NCI-H1048 (cell line): ENCODE data around the gene CTPS1.

ENCODE experiments used
- DNase-seq: peaks from one replicate; lab custom pipeline; 2025; lab: John Stamatoyannopoulos, UW

The CTPS1 gene

GRCh38 chr1:40998668-40999067, 19.2 kb downstream of the CTPS1 start:
- DNase-seq, result no peak

- no peak for DNase-seq
Observed at GRCh38 chr1:41003127-41003639, 23.7 kb downstream of the CTPS1 start.

DNA sequence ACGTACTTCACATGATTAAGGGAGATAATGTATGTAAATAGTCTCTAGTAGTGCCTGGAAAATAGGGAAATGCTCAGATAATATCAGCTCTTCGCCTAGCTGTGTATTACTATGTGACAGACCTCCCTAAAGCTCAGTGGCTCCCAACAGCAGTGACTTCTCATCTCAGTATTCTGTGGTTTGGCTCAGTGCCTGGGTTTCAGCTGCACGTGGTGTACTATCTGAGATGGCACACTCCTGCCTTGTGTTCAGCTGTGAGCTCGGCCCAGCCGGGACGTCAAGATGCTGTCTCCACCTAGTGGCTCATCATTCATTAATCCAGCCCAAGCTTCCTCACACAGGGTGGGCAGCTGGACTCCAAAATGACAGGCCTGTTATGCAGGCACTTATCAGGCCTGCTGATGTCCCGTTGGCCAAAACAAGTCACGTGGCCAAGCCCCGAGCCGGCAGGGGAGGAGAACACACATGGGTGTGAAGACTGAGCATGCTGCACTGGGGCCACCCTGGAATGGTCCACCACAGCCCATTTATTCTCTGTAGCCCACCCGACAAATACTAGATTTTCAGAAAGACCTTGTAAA, 24.2 kb downstream of the CTPS1 start:
- peak; percentile 80 for DNase-seq

DNA sequence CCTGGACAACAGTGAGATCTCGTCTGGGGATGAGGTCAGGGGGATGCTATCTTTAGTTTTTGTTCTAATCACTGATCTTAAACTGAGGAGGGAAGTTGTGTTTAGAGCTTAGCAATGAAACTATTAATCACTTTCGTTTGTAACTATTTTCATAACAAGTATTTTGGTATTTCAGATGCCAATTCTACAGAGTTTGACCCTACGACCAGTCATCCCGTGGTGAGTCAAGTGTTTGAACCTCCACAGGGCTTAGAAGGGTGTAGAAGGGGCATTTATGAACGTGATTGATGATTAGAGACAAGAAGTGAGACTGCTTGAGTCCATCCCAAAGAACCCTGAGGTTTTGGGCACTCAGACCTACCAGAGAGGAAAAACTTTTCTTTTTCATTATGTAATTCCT, 26.4 kb downstream of the CTPS1 start:
- DNase-seq, result no peak

DNA sequence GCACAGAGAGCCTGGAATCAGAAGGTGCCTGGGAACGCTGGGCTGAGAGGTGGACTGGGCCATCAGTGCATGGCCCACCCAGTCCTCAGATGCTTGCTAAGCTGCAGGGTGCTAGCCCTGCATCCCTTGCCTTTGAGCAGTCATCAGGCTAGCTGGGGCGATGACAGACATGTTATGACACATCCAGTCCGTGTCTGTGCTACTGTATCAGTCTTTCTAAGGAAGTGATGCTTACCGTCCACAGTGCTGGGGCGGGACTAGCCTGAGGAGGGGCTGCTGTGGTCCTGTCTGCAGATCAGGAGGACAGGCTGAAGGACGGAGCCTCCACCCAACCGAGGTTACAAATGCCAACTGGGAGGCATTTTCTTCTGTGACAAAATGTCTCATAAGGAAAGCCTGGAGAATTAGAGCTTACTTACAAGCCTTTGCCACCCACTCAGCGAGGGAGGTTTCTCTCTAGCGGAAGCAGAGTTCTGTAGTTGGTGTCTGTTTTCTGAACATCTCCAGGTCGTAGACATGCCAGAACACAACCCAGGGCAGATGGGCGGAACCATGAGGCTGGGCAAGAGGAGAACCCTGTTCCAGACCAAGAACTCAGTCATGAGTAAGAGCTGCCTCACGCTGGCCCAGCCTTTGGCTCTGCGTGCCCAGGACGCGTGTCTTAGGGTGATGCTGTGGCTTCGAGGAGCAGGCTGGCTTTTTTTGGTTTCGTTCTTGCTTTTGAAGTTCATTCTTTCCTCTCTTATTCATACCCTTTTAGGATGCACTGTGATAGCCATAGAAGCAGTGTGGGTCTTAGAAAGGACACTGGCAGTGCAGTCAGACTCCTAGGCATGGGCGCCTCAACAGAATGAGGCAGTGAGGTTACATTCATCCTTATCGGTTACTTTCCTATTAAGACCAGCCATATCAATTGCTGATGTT, 27.7 kb downstream of the CTPS1 start:
- DNase-seq, result no peak

GRCh38 chr1:41009466-41009865, 30.0 kb downstream of the CTPS1 start:
- DNase-seq, result no peak

GRCh38 chr1:41010345-41010744, 30.8 kb downstream of the CTPS1 start:
- no peak for DNase-seq

DNA sequence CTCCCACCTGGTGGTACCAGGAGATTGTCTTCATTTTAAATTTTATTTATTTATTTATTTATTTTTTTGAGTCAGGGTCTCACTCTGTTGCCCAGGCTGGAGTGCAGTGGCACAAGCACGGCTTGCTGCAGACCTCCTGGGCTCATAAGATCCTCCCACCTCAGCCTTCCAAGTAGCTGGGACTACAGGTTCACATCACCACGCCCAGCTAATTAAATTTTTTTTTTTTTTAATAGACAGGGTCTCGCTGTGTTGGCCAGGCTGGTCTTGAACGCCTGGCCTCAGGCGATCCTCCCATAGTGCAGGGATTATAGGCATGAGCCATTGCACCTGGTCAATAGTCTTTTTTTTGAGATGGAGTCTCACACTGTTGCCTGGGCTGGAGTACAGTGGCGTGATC, 33.5 kb downstream of the CTPS1 start:
- DNase-seq, result no peak

- no peak for DNase-seq
Observed at GRCh38 chr1:41013796-41014195, 34.3 kb downstream of the CTPS1 start.

GRCh38 chr1:41014871-41015270, 35.4 kb downstream of the CTPS1 start:
- no peak for DNase-seq

- no peak for DNase-seq
Observed at GRCh38 chr1:41015281-41015896, 35.9 kb downstream of the CTPS1 start.

GRCh38 chr1:41015897-41016470, 36.5 kb downstream of the CTPS1 start:
- DNase-seq, result no peak

DNA sequence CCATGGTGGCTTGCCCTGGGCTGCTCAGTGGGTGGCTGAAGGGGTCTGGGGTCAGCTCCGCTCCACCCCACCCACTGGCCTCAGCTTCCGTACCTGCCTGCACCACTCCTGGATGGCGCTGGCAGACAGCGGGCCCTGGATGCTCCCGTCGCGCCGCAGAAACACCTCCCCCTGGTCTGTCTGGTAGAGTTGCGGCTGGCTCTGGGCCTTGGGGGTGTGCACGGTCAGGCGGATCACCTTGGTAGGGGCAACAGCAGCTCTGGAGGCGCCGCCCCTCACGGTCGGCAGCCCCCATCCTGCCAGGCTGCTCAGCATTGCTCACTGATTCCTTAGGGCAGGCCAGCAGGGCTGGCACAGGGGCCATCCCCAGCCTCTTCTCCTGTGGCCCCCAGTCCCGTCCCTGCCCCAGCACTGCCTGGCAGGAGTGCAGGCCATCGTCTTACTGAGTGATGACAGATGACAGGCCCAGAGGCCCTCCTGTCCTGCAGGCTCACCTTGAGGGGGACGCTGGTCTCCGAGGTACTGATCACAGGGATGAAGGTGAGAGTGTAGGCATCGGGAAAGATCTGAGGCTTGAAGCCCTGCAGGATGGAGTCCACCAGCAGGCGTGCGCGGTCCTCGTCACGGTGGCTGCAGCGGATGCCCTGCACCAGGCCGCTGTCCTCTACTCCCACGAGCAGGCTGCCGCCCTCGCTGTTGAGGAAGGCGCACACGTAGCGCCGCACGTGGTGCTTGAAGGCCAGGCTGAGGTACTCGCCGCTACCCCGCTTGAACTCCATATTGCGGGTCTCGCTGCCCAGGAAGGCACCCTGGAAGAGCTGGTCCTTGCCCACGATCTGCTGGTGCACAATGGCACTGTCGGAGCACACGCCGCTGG, 37.9 kb downstream of the CTPS1 start:
- DNase-seq, result no peak

GRCh38 chr1:41018018-41018410, 38.5 kb downstream of the CTPS1 start:
- DNase-seq, result no peak

- no peak for DNase-seq
Observed at GRCh38 chr1:41019353-41019745, 39.9 kb downstream of the CTPS1 start.

- no peak for DNase-seq
Observed at GRCh38 chr1:41020109-41020576, 40.6 kb downstream of the CTPS1 start.

GRCh38 chr1:41020654-41021053, 41.2 kb downstream of the CTPS1 start:
- DNase-seq, result no peak

GRCh38 chr1:41021526-41022308, 42.2 kb downstream of the CTPS1 start, which contains the start of gene SLFNL1:
Gene SLFNL1 (minus strand): TSS chr1:41021725. CDS start chr1:41020660, 1,065 bp downstream.
- DNase-seq, result no peak

- DNase-seq, result no peak
Observed at GRCh38 chr1:41022424-41022823, 42.9 kb downstream of the CTPS1 start.

GRCh38 chr1:41023279-41023990, 43.9 kb downstream of the CTPS1 start:
- no peak for DNase-seq
